Neural crest cell (in vitro differentiated cells): ENCODE measurements around the gene SDK1. TPM values are rescaled to one million over a fixed set of nuclear protein-coding genes. Genes with fewer than 3 reads are reported as not detected.

ENCODE experiments used
- DNase-seq: peaks from one replicate; pipeline ENCODE4 v3.0.0; 2021; ENCODE audit warnings: low read depth, mixed read lengths, low spot score
- H3K27ac Mint-ChIP-seq: one replicate; pipeline ENCODE4 v1.8.0; 2021; ENCODE audit warnings: mild to moderate bottlenecking, mixed read lengths; ENCODE audit not compliant: unreplicated experiment
- H3K27me3 Mint-ChIP-seq: 2 replicates; pipeline ENCODE4 v1.8.0; 2021; ENCODE audit warnings: low read depth, mild to moderate bottlenecking, mixed read lengths
- H3K36me3 Mint-ChIP-seq: 2 replicates; pipeline ENCODE4 v1.8.0; 2021; ENCODE audit warnings: low read depth, mild to moderate bottlenecking, mixed read lengths
- H3K4me1 Mint-ChIP-seq: 2 replicates; pipeline ENCODE4 v1.8.0; 2021; ENCODE audit warnings: mixed read lengths
- H3K4me3 Mint-ChIP-seq: one replicate; pipeline ENCODE4 v1.8.0; 2021; ENCODE audit warnings: mild to moderate bottlenecking, mixed read lengths
- H3K9me3 Mint-ChIP-seq: 2 replicates; pipeline ENCODE4 v1.8.0; 2021; ENCODE audit warnings: mixed read lengths
- total RNA-seq: library from RNA; stranded (reverse); gene quantifications from 2 replicates; pipeline ENCODE4 v1.2.1, GENCODE V29; 2021
- TF ChIP-seq, protein P1 (sequence below): fragments of 200-600 bp; sonication (generic); conservative IDR thresholded peaks from 2 replicates; pipeline ENCODE4 v1.5.0; 2021; ENCODE audit warnings: antibody characterized with exemption, mild to moderate bottlenecking

Gene SDK1
- total RNA-seq, 1 donor from 2014 or later = 11.6 TPM

DNA sequence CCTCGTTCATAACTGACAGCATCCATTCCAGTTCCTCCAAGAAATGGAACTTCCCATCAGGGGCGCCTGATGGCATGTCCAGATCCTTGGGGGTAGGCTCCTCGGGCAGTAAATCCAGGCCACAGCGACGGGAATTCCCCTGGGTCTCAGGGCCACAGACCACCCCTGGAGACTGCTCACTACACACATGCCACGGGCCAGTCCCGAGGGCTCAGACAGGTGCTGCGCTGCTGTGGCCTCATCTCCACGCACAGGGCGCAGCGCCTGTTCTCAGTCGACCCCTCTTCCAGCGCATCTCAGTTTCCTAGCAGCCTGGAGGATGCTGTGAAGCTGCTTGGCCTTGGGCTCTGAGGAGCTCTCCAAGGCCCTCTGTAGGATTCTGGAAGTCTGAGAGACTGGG is 907.5 kb downstream of the SDK1 start:
- Mint-ChIP-seq H3K36me3 (peaks cover 5% of the 10 kb centered on the region), H3K4me1 (peaks cover 14% of the 10 kb centered on the region), H3K27me3 (no peaks in the 10 kb centered on the region), H3K9me3 (no peaks in the 10 kb centered on the region), H3K27ac (no peak overlapping the region), H3K4me3 (no peak overlapping the region)
- DNase-seq = no peak
- TF ChIP-seq, protein P1, sequence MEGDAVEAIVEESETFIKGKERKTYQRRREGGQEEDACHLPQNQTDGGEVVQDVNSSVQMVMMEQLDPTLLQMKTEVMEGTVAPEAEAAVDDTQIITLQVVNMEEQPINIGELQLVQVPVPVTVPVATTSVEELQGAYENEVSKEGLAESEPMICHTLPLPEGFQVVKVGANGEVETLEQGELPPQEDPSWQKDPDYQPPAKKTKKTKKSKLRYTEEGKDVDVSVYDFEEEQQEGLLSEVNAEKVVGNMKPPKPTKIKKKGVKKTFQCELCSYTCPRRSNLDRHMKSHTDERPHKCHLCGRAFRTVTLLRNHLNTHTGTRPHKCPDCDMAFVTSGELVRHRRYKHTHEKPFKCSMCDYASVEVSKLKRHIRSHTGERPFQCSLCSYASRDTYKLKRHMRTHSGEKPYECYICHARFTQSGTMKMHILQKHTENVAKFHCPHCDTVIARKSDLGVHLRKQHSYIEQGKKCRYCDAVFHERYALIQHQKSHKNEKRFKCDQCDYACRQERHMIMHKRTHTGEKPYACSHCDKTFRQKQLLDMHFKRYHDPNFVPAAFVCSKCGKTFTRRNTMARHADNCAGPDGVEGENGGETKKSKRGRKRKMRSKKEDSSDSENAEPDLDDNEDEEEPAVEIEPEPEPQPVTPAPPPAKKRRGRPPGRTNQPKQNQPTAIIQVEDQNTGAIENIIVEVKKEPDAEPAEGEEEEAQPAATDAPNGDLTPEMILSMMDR = no peak

GRCh38 chr7:4209126-4209525 is 908.1 kb downstream of the SDK1 start:
- Mint-ChIP-seq H3K4me1 (peaks cover 8% of the 10 kb centered on the region), H3K27me3 (no peaks in the 10 kb centered on the region), H3K4me3 (no peak overlapping the region), H3K9me3 (no peaks in the 10 kb centered on the region), H3K27ac (no peak overlapping the region), H3K36me3 (peaks cover 5% of the 10 kb centered on the region)
- TF ChIP-seq, protein P1 = no peak
- DNase-seq = no peak

GRCh38 chr7:4209966-4210365 is 908.9 kb downstream of the SDK1 start:
- DNase-seq = no peak
- Mint-ChIP-seq H3K36me3 (peaks cover 5% of the 10 kb centered on the region), H3K27me3 (no peaks in the 10 kb centered on the region), H3K4me3 (no peak overlapping the region), H3K4me1 (no peaks in the 10 kb centered on the region), H3K27ac (no peak overlapping the region), H3K9me3 (no peaks in the 10 kb centered on the region)
- TF ChIP-seq, protein P1 = no peak

- Mint-ChIP-seq H3K4me3 (no peak overlapping the region), H3K36me3 (peaks cover 5% of the 10 kb centered on the region), H3K4me1 (no peaks in the 10 kb centered on the region), H3K27me3 (no peaks in the 10 kb centered on the region), H3K9me3 (no peaks in the 10 kb centered on the region), H3K27ac (no peak overlapping the region)
- no peak for DNase-seq
- TF ChIP-seq, protein P1 = no peak
Observed at GRCh38 chr7:4210821-4211220, 909.8 kb downstream of the SDK1 start.

DNA sequence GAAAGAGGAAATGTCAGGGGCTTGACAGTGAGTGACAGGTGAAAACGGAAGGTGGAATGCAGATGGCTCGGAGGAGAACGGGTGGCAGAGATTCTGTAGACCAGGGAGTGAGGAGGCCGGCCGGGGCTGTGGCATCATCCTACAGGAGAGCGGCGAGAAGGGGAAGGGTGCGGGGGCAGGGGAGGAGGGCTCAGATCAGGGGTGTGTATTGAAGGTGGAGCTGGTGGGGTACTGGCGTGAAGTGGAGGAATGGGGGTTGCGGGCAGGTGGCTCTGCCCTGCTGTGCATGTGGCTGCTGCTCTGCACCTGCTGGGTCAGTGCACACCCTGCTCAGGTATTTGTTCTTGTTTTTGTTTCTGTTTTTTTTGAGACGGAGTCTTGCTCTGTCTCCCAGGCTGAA is 910.2 kb downstream of the SDK1 start:
- Mint-ChIP-seq H3K27ac (no peak overlapping the region), H3K27me3 (no peaks in the 10 kb centered on the region), H3K4me1 (no peaks in the 10 kb centered on the region), H3K4me3 (no peak overlapping the region), H3K9me3 (no peaks in the 10 kb centered on the region), H3K36me3 (peaks cover 5% of the 10 kb centered on the region)
- TF ChIP-seq, protein P1 = no peak
- no peak for DNase-seq

DNA sequence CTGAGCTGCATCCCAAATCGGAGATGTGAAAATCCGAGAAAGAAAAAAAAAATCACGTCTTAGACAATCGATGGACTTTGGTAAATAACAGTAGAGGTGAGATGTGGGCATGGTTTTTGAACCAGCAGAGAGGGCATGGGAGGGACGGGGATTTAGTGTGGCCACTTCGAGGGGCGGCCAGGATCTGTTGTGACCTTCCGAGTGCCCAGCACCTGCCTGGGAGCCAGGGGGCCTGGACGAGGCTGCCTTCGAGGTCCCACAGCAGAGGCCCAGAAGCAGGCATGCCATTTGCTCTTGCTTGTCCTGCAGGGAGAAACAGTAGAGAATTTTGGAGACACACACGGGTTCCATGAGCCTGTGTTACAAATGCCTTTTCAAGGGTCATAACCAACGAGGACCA is 911.3 kb downstream of the SDK1 start:
- Mint-ChIP-seq H3K36me3 (peaks cover 5% of the 10 kb centered on the region), H3K27ac (no peak overlapping the region), H3K4me1 (no peaks in the 10 kb centered on the region), H3K9me3 (no peaks in the 10 kb centered on the region), H3K4me3 (no peak overlapping the region), H3K27me3 (no peaks in the 10 kb centered on the region)
- TF ChIP-seq, protein P1 = no peak
- DNase-seq = no peak
